ENCODE data around the gene R3HDML.

GRCh38 chr20:44388466-44389023 lies 51.7 kb downstream of the R3HDML start:
- TF ChIP-seq CTCF (IDR thresholded peaks at IDR 0.05; ENCODE audit: insufficient read depth, low read length) = peak; percentile 70
- no peak for TF ChIP-seq REST (IDR thresholded peaks at IDR 0.05; ENCODE audit: insufficient replicate concordance, low read depth)

All from HL-60 (cell line).